ENCODE data around the gene TRPM3.

The TRPM3 gene

GRCh38 chr9:70609542-70610286, 511.7 kb downstream of the TRPM3 start:
- no peak for DNase-seq (ENCODE audit: low read depth in 2 of 2)

GRCh38 chr9:70609011-70609410, 512.4 kb downstream of the TRPM3 start:
- no peak for DNase-seq (ENCODE audit: low read depth in 2 of 2)

- no peak for DNase-seq (ENCODE audit: low read depth in 2 of 2)
These were observed 513.5 kb downstream of the TRPM3 start for GRCh38 chr9:70607926-70608325.

- DNase-seq (ENCODE audit: low read depth in 2 of 2): no peak
These were observed 514.1 kb downstream of the TRPM3 start for GRCh38 chr9:70607329-70607728.

- no peak for DNase-seq (ENCODE audit: low read depth in 2 of 2)
These were observed 518.4 kb downstream of the TRPM3 start for GRCh38 chr9:70603020-70603411.

- DNase-seq (ENCODE audit: low read depth in 2 of 2): no peak
These were observed 519.0 kb downstream of the TRPM3 start for GRCh38 chr9:70602321-70603019.

- DNase-seq (ENCODE audit: low read depth in 2 of 2): no peak
These were observed 520.1 kb downstream of the TRPM3 start for GRCh38 chr9:70601000-70601951.

- DNase-seq (ENCODE audit: low read depth in 2 of 2): no peak
These were observed 520.9 kb downstream of the TRPM3 start for GRCh38 chr9:70600506-70600905.

GRCh38 chr9:70597886-70598285, 523.5 kb downstream of the TRPM3 start:
- DNase-seq (ENCODE audit: low read depth in 2 of 2): no peak

GRCh38 chr9:70595211-70595610, 526.2 kb downstream of the TRPM3 start:
- DNase-seq (ENCODE audit: low read depth in 2 of 2): no peak

- no peak for DNase-seq (ENCODE audit: low read depth in 2 of 2)
These were observed 527.0 kb downstream of the TRPM3 start for GRCh38 chr9:70594386-70594944.

GRCh38 chr9:70593241-70593640, 528.2 kb downstream of the TRPM3 start:
- no peak for DNase-seq (ENCODE audit: low read depth in 2 of 2)

- no peak for DNase-seq (ENCODE audit: low read depth in 2 of 2)
These were observed 531.1 kb downstream of the TRPM3 start for GRCh38 chr9:70590315-70590677.

- no peak for DNase-seq (ENCODE audit: low read depth in 2 of 2)
These were observed 531.7 kb downstream of the TRPM3 start for GRCh38 chr9:70589571-70590314.

GRCh38 chr9:70588999-70589398, 532.4 kb downstream of the TRPM3 start:
- DNase-seq (ENCODE audit: low read depth in 2 of 2): no peak

GRCh38 chr9:70588381-70588780, 533.0 kb downstream of the TRPM3 start:
- DNase-seq (ENCODE audit: low read depth in 2 of 2): no peak

GRCh38 chr9:70587201-70587600, 534.2 kb downstream of the TRPM3 start:
- DNase-seq (ENCODE audit: low read depth in 2 of 2): no peak

- DNase-seq (ENCODE audit: low read depth in 2 of 2): no peak
These were observed 534.9 kb downstream of the TRPM3 start for GRCh38 chr9:70586476-70586875.

GRCh38 chr9:70581955-70582350, 539.5 kb downstream of the TRPM3 start:
- no peak for DNase-seq (ENCODE audit: low read depth in 2 of 2)

- no peak for DNase-seq (ENCODE audit: low read depth in 2 of 2)
These were observed 540.0 kb downstream of the TRPM3 start for GRCh38 chr9:70581214-70581954.

Data from stimulated activated CD8-positive, alpha-beta memory T cell treated with anti-CD3 and anti-CD28 coated beads, Interleukin-7, amount 100 ng/mL, for 1 hour (primary cell).